Tibial nerve (tissue), 4 donors: ENCODE data around the gene STYXL2. TPM values are rescaled to one million over a fixed set of nuclear protein-coding genes. Genes with fewer than 3 reads are reported as not detected.

Source experiments
- DNase-seq, 2 donors: peaks; one replicate each; pipeline ENCODE4 v3.0.0-alpha.2; 2019; ENCODE audit warnings: low spot score in 2 of 2
- H3K27ac ChIP-seq, 4 donors: fragments of 200-600 bp; sonication (generic) in 3 of 4; one replicate each; pipeline ENCODE4 v1.5.1; 2017 to 2019; ENCODE audit warnings: mild to moderate bottlenecking in 1 of 4
- H3K27me3 ChIP-seq, 2 donors: fragments of 200-600 bp; sonication (generic) in 1 of 2; one replicate each; pipeline versions ENCODE4 v1.5.1 to v1.6.0; 2017 to 2019
- H3K36me3 ChIP-seq, 3 donors: fragments of 200-600 bp; sonication (generic); one replicate each; pipeline ENCODE4 v1.5.1; 2018 to 2019
- H3K4me1 ChIP-seq, 4 donors: fragments of 200-600 bp; sonication (generic) in 3 of 4; one replicate each; pipeline ENCODE4 v1.5.1; 2017 to 2019
- H3K4me3 ChIP-seq, 4 donors: fragments of 200-600 bp; sonication (generic) in 3 of 4; one replicate each; pipeline ENCODE4 v1.5.1; 2017 to 2019; ENCODE audit warnings: mild to moderate bottlenecking in 1 of 4, moderate library complexity in 1 of 4
- H3K9me3 ChIP-seq, 4 donors: fragments of 200-600 bp; sonication (generic) in 3 of 4; one replicate each; pipeline ENCODE4 v1.5.1; 2017 to 2019
- EP300 ChIP-seq, 2 donors: sonication (generic); formaldehyde crosslinking; IDR thresholded peaks; one replicate each; pipeline ENCODE4 v1.6.1; 2017; ENCODE audit warnings: antibody characterized with exemption in 2 of 2, mild to moderate bottlenecking in 1 of 2
- POLR2A ChIP-seq, 2 donors: fragments of 450-650 bp; IDR thresholded peaks; one replicate each; pipeline ENCODE4 v1.6.1; 2017; ENCODE audit warnings: antibody characterized with exemption in 2 of 2, mild to moderate bottlenecking in 2 of 2, moderate library complexity in 2 of 2
- WGBS, 2 donors: methylation state at CpG; one replicate each; pipeline ENCODE4 v1.1.5; 2018; 5-methylcytosine and 5-hydroxymethylcytosine counted together
- total RNA-seq, 4 donors: library from RNA; depleted of rRNA; stranded (reverse); fragments of >200 nt; gene quantifications; one replicate each; pipeline ENCODE4 v1.1.0, GENCODE V29; 2016
- TF ChIP-seq, protein P1 (sequence below), 5 experiments: fragments of 200-600 bp in 3 of 5; fragments of 450-650 bp in 2 of 5; sonication (generic) in 3 of 5; IDR thresholded peaks; one replicate each; pipeline ENCODE4 v1.5.1; 2016 to 2019; ENCODE audit warnings: antibody characterized with exemption in 5 of 5, mild to moderate bottlenecking in 3 of 5, moderate library complexity in 2 of 5

Gene STYXL2
- total RNA-seq, 4 donors from 2014 or later: 0.22 TPM; not detected in 3

DNA sequence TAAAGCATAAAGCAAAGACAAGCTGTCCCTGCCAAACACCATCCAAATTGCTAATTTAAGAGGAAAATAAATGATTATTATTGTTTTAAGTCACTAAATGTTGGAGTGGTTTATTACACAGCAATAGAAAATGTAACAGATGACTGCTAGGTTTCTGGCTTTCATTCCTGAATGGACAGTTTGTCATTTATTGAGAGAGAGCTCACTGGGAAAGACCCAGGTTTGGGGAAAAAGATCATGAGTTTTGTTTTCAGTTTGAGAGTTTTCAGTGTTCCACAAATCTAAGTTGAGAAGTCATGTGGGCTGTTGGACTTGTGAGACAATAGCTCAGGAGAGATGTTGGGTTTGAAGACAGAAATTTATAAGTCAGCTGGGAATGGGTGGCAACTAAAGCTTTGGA is 9.1 kb upstream of the STYXL2 start:
- TF ChIP-seq EP300 (IDR thresholded peaks at IDR 0.05): no peak
- TF ChIP-seq, protein P1, sequence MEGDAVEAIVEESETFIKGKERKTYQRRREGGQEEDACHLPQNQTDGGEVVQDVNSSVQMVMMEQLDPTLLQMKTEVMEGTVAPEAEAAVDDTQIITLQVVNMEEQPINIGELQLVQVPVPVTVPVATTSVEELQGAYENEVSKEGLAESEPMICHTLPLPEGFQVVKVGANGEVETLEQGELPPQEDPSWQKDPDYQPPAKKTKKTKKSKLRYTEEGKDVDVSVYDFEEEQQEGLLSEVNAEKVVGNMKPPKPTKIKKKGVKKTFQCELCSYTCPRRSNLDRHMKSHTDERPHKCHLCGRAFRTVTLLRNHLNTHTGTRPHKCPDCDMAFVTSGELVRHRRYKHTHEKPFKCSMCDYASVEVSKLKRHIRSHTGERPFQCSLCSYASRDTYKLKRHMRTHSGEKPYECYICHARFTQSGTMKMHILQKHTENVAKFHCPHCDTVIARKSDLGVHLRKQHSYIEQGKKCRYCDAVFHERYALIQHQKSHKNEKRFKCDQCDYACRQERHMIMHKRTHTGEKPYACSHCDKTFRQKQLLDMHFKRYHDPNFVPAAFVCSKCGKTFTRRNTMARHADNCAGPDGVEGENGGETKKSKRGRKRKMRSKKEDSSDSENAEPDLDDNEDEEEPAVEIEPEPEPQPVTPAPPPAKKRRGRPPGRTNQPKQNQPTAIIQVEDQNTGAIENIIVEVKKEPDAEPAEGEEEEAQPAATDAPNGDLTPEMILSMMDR (IDR thresholded peaks at IDR 0.05): no peak
- TF ChIP-seq POLR2A (IDR thresholded peaks at IDR 0.05): no peak
- H3K27ac ChIP-seq: peak overlapping the region in 1 of 4 donors; percentile 42
- H3K27me3 ChIP-seq: peaks cover 0 to 17% of the 10 kb centered on the region in 2 donors
- no peaks in the 10 kb centered on the region for H3K9me3 ChIP-seq
- H3K4me1 ChIP-seq: no peaks in the 10 kb centered on the region
- H3K4me3 ChIP-seq: no peak overlapping the region
- DNase-seq: no peak
- no peaks in the 10 kb centered on the region for H3K36me3 ChIP-seq

DNA sequence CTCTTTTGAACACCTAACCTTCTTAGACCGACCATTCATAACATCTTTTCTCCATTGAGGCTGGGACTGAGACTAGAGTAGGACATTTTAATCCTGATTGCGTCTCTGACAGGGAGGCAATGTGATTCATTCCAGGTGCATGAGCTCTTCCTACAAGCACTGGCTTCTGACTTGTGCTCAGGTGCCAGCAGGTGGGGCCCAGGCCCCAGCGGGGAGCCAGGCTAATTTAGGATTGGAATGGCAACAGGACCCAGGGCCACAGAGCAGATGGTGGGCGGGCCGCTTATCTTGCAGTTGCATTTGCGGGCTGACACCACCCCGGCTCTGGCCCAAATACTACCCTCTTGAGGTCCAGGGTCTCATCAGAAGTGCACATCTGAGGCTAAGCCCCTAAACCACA is 7.8 kb upstream of the STYXL2 start:
- WGBS, 2 donors: 71 to 89% methylated on average over 6 to 7 of the region's 7 CpGs
- no peak overlapping the region for H3K27ac ChIP-seq
- H3K4me3 ChIP-seq: no peak overlapping the region
- H3K36me3 ChIP-seq: no peaks in the 10 kb centered on the region
- no peaks in the 10 kb centered on the region for H3K9me3 ChIP-seq
- no peak for DNase-seq
- TF ChIP-seq EP300 (IDR thresholded peaks at IDR 0.05) (no peak), POLR2A (IDR thresholded peaks at IDR 0.05) (no peak)
- TF ChIP-seq, protein P1 (IDR thresholded peaks at IDR 0.05): no peak
- no peaks in the 10 kb centered on the region for H3K4me1 ChIP-seq
- peaks cover 0 to 6% of the 10 kb centered on the region in 2 donors for H3K27me3 ChIP-seq

DNA sequence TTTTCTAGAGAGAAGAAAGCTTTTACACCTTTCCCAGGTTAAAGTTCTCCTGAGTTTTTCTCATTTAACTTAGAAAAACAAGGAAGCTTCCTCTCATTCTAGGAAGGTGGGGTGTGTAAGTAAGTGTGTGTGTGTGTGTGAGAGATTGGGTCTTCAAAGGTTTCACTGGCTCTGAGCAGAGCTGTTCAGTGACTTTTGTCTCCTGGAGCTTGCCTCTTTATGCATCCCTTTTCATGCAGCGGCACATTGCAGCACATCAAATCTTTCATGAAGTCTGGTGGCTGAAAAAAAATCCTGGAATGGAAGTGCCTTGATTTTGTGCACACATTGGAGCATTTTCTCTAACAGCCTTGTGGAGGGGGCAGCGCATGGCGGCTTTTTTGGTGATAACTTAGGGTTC is 7.1 kb upstream of the STYXL2 start:
- no peak overlapping the region for H3K4me3 ChIP-seq
- H3K9me3 ChIP-seq: no peaks in the 10 kb centered on the region
- no peaks in the 10 kb centered on the region for H3K27me3 ChIP-seq
- 56 to 81% methylated on average over 3 of the region's 3 CpGs for WGBS, 2 donors
- no peak overlapping the region for H3K27ac ChIP-seq
- DNase-seq: no peak
- no peaks in the 10 kb centered on the region for H3K4me1 ChIP-seq
- TF ChIP-seq POLR2A (IDR thresholded peaks at IDR 0.05) (no peak), EP300 (IDR thresholded peaks at IDR 0.05) (no peak)
- TF ChIP-seq, protein P1 (IDR thresholded peaks at IDR 0.05): no peak
- no peaks in the 10 kb centered on the region for H3K36me3 ChIP-seq

DNA sequence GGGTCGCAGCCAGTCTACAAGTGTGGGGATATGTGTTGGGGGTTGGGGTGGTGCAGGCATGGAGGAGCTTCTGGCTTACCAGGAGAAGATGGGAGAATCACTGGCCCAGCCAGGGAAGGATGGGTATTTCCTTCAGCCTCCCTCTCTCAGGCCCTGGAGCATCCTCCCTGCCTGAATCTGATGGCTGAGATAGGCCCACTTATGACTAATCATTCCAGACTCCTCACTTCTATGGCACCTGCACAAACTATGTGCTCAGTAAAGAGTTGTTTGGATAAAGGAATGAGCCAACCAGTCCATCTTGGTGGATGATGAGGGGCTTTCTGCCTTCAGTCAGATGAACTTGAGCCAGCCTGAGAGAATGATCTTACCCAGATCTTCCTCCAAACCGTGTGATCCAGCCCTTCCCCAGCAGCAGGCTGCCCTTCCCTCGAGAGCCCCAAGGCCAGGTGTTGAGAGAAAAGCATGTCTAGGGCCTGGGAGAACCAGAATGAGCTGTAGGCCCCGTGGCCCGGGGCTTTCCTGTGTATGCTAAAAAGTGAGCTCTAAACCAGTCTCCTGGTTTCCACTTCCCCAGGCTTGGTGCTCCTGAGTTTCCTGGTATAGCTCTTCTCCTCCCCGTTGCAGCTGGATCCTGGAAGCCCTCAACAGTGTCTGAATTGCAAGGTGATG is 5.0 kb upstream of the STYXL2 start:
- TF ChIP-seq EP300 (IDR thresholded peaks at IDR 0.05) (no peak), POLR2A (IDR thresholded peaks at IDR 0.05) (no peak)
- TF ChIP-seq, protein P1 (IDR thresholded peaks at IDR 0.05): no peak
- WGBS, 2 donors: 74% methylated on average over 6 of the region's 6 CpGs
- peak overlapping the region in 1 of 4 donors; percentile 51 for H3K27ac ChIP-seq
- H3K4me3 ChIP-seq: no peak overlapping the region
- no peaks in the 10 kb centered on the region for H3K4me1 ChIP-seq
- no peak for DNase-seq
- H3K36me3 ChIP-seq: no peaks in the 10 kb centered on the region
- no peaks in the 10 kb centered on the region for H3K9me3 ChIP-seq
- no peaks in the 10 kb centered on the region for H3K27me3 ChIP-seq

DNA sequence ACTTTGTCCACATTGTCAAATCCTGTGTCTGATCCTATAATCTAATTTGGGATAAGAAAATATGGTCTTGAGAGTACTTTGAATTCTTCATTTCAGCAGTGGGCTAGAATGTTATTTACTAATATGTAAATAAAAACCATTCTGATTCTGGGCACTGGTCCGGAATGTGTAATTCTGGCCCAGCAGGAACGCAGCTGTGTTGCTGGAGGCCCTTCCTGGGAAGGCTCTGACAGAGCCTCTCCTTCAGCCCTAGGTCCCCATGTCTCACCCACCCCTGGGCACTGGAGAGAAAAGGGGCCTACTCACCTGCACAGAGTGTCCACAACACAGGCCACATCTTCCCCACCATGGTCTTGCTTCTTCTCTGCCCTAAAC is 3.9 kb upstream of the STYXL2 start:
- Histone ChIP-seq H3K36me3 (no peaks in the 10 kb centered on the region), H3K27me3 (no peaks in the 10 kb centered on the region), H3K4me3 (no peak overlapping the region), H3K4me1 (no peaks in the 10 kb centered on the region), H3K27ac (peak overlapping the region in 2 of 4 donors; percentile 36 to 68), H3K9me3 (no peaks in the 10 kb centered on the region)
- TF ChIP-seq, protein P1 (IDR thresholded peaks at IDR 0.05): no peak
- TF ChIP-seq POLR2A (IDR thresholded peaks at IDR 0.05) (no peak), EP300 (IDR thresholded peaks at IDR 0.05) (no peak)
- DNase-seq: no peak
- WGBS, 2 donors: 60 to 63% methylated on average over 2 of the region's 2 CpGs
